IPS-18c (cell line): ENCODE measurements around the gene C1orf167.

Experiments
- H3K4me3 ChIP-seq: 2 replicates; pipeline ENCODE4 v1.7.0; 2013; ENCODE audit warnings: low read depth, mild to moderate bottlenecking, low read length, moderate library complexity; ENCODE audit not compliant: insufficient read depth
- H3K9me3 ChIP-seq: one replicate; pipeline ENCODE4 v1.6.1; 2013; ENCODE audit warnings: mild to moderate bottlenecking, low read length, moderate library complexity; ENCODE audit not compliant: control insufficient read depth, insufficient read depth

C1orf167 gene

DNA sequence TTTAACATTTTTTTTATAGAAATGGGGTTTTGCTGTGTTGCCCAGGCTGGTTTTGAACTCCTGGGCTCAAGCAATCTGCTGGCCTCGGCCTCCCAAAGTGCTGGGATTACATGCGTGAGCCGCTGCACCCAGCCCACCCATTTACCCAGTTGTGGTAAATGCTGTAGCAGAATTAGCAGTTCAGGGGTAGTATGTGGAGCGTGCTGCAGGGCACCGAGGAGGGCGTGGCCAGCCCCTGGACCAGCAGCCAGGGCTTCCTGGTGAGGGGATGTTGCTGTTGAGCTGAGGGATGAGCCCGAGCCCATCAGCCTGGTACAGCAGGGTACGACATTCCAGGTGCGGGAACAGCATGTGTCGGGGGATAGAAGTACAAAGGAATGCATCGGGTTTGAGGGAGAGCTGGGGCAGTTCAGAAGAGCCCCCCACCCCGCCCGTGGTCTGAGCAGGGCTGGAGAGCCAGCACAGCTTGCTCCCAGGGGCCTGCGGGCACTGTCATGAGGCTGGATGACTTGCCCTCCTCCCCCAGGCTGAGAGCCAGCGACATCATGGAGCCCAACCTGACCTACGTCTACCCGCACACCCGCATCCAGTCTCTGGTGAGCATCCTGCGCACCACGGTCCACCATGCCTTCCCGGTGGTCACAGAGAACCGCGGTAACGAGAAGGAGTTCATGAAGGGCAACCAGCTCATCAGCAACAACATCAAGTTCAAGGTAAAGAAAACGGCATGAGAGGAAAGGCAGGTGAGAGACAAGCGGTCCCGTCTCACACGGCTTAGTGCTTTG, 73.6 kb downstream of the C1orf167 start:
- Histone ChIP-seq H3K4me3 (no peak overlapping the region), H3K9me3 (no peaks in the 10 kb centered on the region)

DNA sequence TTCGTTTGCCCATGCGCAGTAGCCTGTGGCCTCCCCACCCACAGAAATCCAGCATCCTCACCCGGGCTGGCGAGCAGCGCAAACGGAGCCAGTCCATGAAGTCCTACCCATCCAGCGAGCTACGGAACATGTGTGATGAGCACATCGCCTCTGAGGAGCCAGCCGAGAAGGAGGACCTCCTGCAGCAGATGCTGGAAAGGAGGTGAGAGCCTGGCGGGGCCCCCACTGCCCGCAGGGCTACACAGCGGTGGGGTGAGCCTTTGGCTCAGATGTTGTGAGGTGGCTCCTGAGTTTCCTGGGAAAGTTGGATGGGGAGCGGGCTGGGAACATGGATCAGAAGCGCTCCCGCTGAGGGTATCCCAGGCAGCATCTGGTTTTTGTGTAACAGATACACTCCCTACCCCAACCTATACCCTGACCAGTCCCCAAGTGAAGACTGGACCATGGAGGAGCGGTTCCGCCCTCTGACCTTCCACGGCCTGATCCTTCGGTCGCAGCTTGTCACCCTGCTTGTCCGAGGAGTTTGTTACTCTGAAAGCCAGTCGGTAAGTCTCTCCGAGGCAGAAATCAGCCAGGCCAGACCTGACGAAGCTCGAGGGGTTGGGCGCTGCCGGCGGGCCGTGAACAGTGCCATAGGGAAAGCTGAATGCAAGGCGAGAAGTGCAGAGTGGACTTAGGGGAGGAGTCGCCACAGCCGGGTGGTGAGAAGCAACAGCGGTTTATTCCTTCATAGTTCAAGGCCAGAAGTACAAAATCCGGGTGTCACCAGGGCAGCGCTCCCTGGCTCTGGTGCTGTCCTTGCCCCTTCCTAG, 75.2 kb downstream of the C1orf167 start:
- Histone ChIP-seq H3K4me3 (no peak overlapping the region), H3K9me3 (no peaks in the 10 kb centered on the region)

DNA sequence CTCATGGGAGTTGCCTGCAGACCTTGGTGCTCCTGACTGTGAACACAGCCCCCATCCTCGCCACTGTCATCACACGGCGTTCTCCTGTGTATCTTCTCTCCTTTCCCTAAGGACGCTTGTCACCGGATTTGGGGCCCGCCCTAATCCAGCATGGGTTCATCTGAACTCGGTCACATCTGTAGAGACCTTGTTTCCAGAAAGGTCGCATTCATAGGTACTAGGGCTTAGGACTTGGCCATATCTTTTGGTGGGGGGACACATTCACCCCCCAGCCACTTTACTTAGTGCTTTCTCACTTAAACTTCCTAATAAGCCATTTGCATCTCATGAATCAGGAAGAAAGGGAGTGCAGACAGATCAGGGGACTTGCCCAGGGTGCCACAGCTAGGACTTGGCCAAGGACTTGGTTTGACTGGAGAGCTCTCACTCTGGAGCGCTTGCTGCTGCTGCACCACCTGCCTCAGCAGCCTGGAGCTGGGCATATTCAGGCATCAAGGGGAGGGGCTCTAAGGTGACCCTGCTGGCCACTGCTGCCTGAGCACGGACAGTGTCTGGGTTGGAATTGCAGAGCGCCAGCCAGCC, 75.9 kb downstream of the C1orf167 start:
- Histone ChIP-seq H3K9me3 (no peaks in the 10 kb centered on the region), H3K4me3 (no peak overlapping the region)

DNA sequence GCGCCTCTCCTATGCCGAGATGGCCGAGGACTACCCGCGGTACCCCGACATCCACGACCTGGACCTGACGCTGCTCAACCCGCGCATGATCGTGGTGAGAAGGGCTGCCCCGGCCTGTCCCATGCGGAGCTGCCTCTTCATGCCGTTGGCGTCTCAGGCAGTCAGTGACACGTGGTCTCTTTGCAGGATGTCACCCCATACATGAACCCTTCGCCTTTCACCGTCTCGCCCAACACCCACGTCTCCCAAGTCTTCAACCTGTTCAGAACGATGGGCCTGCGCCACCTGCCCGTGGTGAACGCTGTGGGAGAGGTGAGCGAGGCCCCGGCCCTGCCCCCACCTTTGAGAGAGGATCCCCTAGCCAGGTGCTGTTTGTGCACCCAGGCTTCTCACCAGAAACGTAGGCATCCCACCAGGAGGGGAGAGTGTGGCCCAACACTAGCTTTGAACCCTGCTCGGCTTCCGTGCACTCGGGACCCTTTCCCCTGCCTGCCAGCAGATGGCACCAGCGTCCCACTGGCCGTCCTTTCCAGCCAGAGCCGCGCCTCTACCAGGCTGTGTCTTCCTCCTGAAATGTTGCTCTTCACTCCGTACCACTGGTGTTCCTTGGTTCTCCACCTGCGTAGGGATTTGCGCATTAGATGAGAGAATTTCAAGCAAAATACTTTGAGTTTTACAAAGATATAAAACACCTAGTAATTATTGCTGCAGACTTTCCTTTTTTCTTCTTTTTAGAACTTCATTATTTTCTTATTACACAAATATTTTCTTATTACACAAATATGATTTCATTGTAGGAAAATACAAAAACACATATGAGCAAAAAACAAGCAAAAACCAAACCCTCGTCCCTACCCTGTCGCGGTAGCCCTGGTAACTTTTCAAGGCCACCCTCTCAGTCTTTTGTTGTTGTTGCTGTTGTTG, 76.6 kb downstream of the C1orf167 start:
- no peak overlapping the region for H3K4me3 ChIP-seq
- H3K9me3 ChIP-seq, result no peaks in the 10 kb centered on the region
